ENCODE results near the gene MAGI1. TPM values are rescaled to one million over a fixed set of nuclear protein-coding genes. Genes with fewer than 3 reads are reported as not detected.

MAGI1 gene
- total and polyA plus RNA-seq, 2 donors (not counting 1 experiment from before 2014, with no cell fraction given): 0.10 to 0.22 TPM

DNA sequence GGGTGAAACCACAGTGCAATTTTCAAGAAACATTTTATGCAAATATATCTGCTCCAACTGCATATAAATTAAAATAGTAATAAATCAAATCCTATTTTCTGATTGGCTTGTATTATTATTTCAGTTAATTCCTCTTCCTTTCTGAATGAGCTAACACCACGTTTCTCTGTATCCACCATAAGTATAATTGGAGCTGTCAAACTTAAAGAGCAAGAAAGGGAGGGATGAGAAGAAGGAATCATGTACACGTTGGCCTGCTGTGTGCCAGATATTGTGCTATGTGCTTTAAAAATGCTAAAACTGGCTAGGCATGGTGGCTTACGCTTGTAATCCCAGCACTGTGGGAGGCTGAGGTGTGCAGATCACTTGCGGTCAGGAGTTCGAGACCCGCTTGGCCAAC lies 180.0 kb downstream of the MAGI1 start:
- no peaks in the 10 kb centered on the region for H3K4me1 ChIP-seq (ENCODE audit: control insufficient read depth in 2 of 2, insufficient read depth in 2 of 2, low read length in 2 of 2)
- H3K27ac ChIP-seq (ENCODE audit: low read length in 2 of 2): no peak overlapping the region
- Mint-ChIP-seq H3K27ac (no peak overlapping the region), H3K9me3 (ENCODE audit: insufficient read depth) (peaks cover 4% of the 10 kb centered on the region), H3K27me3 (no peaks in the 10 kb centered on the region), H3K4me1 (no peaks in the 10 kb centered on the region), H3K4me3 (no peak overlapping the region)
- no peaks in the 10 kb centered on the region for H4K20me1 ChIP-seq (ENCODE audit: control insufficient read depth, insufficient read depth, low read length, poor library complexity, severe bottlenecking)
- DNase-seq: no peak
- H3K27me3 ChIP-seq (replicated peaks in 1 of 4; ENCODE audit: control extremely low read depth in 1 of 4, control insufficient read depth in 3 of 4, insufficient read depth in 4 of 4, low read length in 3 of 4): no peaks in the 10 kb centered on the region
- TF ChIP-seq EZH2 (IDR thresholded peaks at IDR 0.05; ENCODE audit: borderline replicate concordance, insufficient read depth, low read depth, low read length, poor library complexity, severe bottlenecking): no peak
- TF ChIP-seq CTCF (IDR thresholded peaks at IDR 0.05): no peak
- no peak overlapping the region for H2AFZ ChIP-seq (ENCODE audit: insufficient read depth, low read depth, low read length, poor library complexity, severe bottlenecking)
- intact Hi-C loops (cut with micrococcal nuclease): no loop called here
- no peaks in the 10 kb centered on the region for H3K36me3 ChIP-seq (replicated peaks in 1 of 2; ENCODE audit: control extremely low read depth in 1 of 2, control insufficient read depth in 1 of 2, extremely low read depth in 1 of 2, insufficient read depth in 2 of 2, low read length in 1 of 2)
- peaks cover 0 to 7% (median 0%) of the 10 kb centered on the region in 3 donors for H3K9me3 ChIP-seq (ENCODE audit: control extremely low read depth in 1 of 3, control insufficient read depth in 2 of 3, insufficient read depth in 1 of 3, low read length in 2 of 3)
- H3K79me2 ChIP-seq (ENCODE audit: control insufficient read depth, insufficient read depth, low read length): no peaks in the 10 kb centered on the region
- 89% methylated on average over 2 of the region's 6 CpGs for WGBS (ENCODE audit: insufficient coverage)
- H3K4me2 ChIP-seq (replicated peaks; ENCODE audit: low read depth, low read length, poor library complexity, severe bottlenecking): no peak overlapping the region
- ChIA-PET POLR2A (no interaction called here), CTCF (no interaction called here)
- no peak overlapping the region for H3K9ac ChIP-seq (ENCODE audit: low read length)
- H3K4me3 ChIP-seq (ENCODE audit: control extremely low read depth in 1 of 5, extremely low read depth in 1 of 5, insufficient read depth in 1 of 5, low read depth in 2 of 5, low read length in 4 of 5): no peak overlapping the region
- no peak for ATAC-seq (ENCODE audit: low read depth)

DNA sequence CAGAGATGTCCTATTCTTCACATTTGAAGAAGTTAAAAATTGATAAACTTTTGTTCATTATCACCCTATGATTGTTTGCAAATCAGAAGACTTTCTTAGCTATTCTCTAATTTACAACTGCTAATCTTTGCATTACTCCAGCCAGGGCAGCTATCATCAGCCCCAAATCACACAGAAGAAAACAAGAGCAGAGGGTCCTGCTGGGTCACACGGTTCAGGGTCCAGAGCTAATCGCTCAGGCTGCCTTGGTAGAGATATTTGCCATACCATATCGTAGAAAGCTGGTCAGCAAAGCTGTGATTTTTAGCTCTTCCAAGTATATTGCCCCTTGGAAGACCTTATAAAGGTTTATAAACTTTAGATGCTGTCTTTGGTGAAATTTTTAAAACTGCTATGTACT lies 181.4 kb downstream of the MAGI1 start:
- no peak overlapping the region for H3K4me3 ChIP-seq (ENCODE audit: control extremely low read depth in 1 of 5, extremely low read depth in 1 of 5, insufficient read depth in 1 of 5, low read depth in 2 of 5, low read length in 4 of 5)
- CTCF ChIA-PET: no interaction called here
- H3K4me1 Mint-ChIP-seq: no peaks in the 10 kb centered on the region

More for the DNA sequence above, 181.4 kb downstream of the MAGI1 start:
- Histone ChIP-seq H3K9ac (ENCODE audit: low read length) (no peak overlapping the region), H4K20me1 (ENCODE audit: control insufficient read depth, insufficient read depth, low read length, poor library complexity, severe bottlenecking) (no peaks in the 10 kb centered on the region), H3K4me2 (replicated peaks; ENCODE audit: low read depth, low read length, poor library complexity, severe bottlenecking) (no peak overlapping the region), H3K27ac (ENCODE audit: low read length in 2 of 2) (no peak overlapping the region), H3K27me3 (replicated peaks in 1 of 4; ENCODE audit: control extremely low read depth in 1 of 4, control insufficient read depth in 3 of 4, insufficient read depth in 4 of 4, low read length in 3 of 4) (no peaks in the 10 kb centered on the region), H3K4me1 (ENCODE audit: control insufficient read depth in 2 of 2, insufficient read depth in 2 of 2, low read length in 2 of 2) (no peaks in the 10 kb centered on the region), H3K36me3 (replicated peaks in 1 of 2; ENCODE audit: control extremely low read depth in 1 of 2, control insufficient read depth in 1 of 2, extremely low read depth in 1 of 2, insufficient read depth in 2 of 2, low read length in 1 of 2) (no peaks in the 10 kb centered on the region), H2AFZ (ENCODE audit: insufficient read depth, low read depth, low read length, poor library complexity, severe bottlenecking) (no peak overlapping the region), H3K9me3 (ENCODE audit: control extremely low read depth in 1 of 3, control insufficient read depth in 2 of 3, insufficient read depth in 1 of 3, low read length in 2 of 3) (peaks cover 0 to 7% (median 0%) of the 10 kb centered on the region in 3 donors), H3K79me2 (ENCODE audit: control insufficient read depth, insufficient read depth, low read length) (no peaks in the 10 kb centered on the region)
- Mint-ChIP-seq H3K27me3 (no peaks in the 10 kb centered on the region), H3K9me3 (ENCODE audit: insufficient read depth) (peaks cover 4% of the 10 kb centered on the region), H3K4me3 (no peak overlapping the region), H3K27ac (no peak overlapping the region)
- no peak for DNase-seq
- 78% methylated on average over 3 of the region's 3 CpGs for WGBS (ENCODE audit: insufficient coverage)
- POLR2A ChIA-PET: no interaction called here
- ATAC-seq (ENCODE audit: low read depth): no peak
- TF ChIP-seq CTCF (IDR thresholded peaks at IDR 0.05) (no peak), EZH2 (IDR thresholded peaks at IDR 0.05; ENCODE audit: borderline replicate concordance, insufficient read depth, low read depth, low read length, poor library complexity, severe bottlenecking) (no peak)
- intact Hi-C loops (cut with micrococcal nuclease): no loop called here
